Measurements from ENCODE around the gene GPLD1. TPM values are rescaled to one million over a fixed set of nuclear protein-coding genes. Genes with fewer than 3 reads are reported as not detected.

The GPLD1 gene
- total and polyA plus RNA-seq, 2 donors from 2014 or later: 0.41 to 0.94 TPM

DNA sequence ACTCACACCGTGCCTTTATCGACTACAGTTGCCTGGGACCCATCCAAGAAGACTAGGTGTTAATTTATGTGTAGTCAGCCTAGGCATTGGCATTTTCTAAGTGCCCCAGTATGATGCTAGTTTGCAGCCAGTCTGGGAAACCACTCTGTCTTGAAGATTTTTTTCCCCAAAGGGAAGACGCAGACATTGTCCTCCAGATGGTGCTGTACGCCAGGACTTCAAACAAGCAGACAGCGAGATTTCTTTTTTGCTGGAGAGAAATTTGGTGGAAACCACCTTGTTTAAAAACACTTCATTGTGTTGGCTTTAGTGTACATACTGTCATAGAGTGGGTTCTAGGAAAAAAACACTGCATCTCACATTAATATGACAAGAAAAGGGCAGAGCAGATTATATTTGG is 35.4 kb upstream of the GPLD1 start:
- no peaks in the 10 kb centered on the region for H3K27me3 ChIP-seq (ENCODE audit: control insufficient read depth, insufficient read depth, low read length)
- peak; percentile 16 for TF ChIP-seq CTCF (IDR thresholded peaks at IDR 0.05; ENCODE audit: borderline replicate concordance, extremely low read depth, insufficient read depth)
- DNase-seq: peak in 3 of 5 donors; percentile 30 to 66 (median 40)
- no peak for FAIRE-seq
- no peaks in the 10 kb centered on the region for H3K36me3 ChIP-seq (ENCODE audit: control insufficient read depth in 2 of 3, insufficient read depth in 3 of 3, low read length in 3 of 3)
- no peaks in the 10 kb centered on the region for H3K4me1 ChIP-seq (ENCODE audit: control insufficient read depth in 2 of 3, insufficient read depth in 2 of 3, low read depth in 1 of 3, low read length in 3 of 3)
- no peak overlapping the region for H3K4me3 ChIP-seq (ENCODE audit: low read length in 3 of 3)
- no peak overlapping the region for H3K9ac ChIP-seq (ENCODE audit: low read length in 3 of 3)
- H3K9me3 ChIP-seq (ENCODE audit: control insufficient read depth in 2 of 3, insufficient read depth in 1 of 3, low read length in 3 of 3): no peaks in the 10 kb centered on the region
- H3K27ac ChIP-seq (ENCODE audit: low read depth in 2 of 2, low read length in 2 of 2): no peak overlapping the region
- intact Hi-C loops (cut with DNase I): no loop called here

DNA sequence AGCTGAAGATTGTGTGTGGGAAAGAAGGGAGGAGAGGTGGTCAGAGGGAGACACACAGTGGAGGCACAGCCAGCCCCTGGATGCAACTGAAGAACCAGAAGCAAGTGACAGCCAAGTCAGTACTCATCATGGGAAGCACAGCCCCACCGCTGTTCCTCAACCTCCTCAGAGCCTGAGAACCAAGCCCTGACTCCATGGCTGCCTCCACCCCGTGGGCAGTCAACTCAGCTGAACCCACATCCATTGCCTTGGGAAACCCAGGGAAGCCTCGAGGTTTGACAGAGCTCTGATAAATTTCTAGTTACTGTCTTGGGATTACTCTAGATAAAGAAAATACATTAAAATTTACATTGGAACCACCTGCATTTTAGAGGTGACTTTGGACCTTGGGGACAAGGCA is 35.0 kb upstream of the GPLD1 start:
- Histone ChIP-seq H3K36me3 (ENCODE audit: control insufficient read depth in 2 of 3, insufficient read depth in 3 of 3, low read length in 3 of 3) (no peaks in the 10 kb centered on the region), H3K4me1 (ENCODE audit: control insufficient read depth in 2 of 3, insufficient read depth in 2 of 3, low read depth in 1 of 3, low read length in 3 of 3) (no peaks in the 10 kb centered on the region), H3K4me3 (ENCODE audit: low read length in 3 of 3) (no peak overlapping the region), H3K9me3 (ENCODE audit: control insufficient read depth in 2 of 3, insufficient read depth in 1 of 3, low read length in 3 of 3) (no peaks in the 10 kb centered on the region), H3K27ac (ENCODE audit: low read depth in 2 of 2, low read length in 2 of 2) (no peak overlapping the region), H3K27me3 (ENCODE audit: control insufficient read depth, insufficient read depth, low read length) (no peaks in the 10 kb centered on the region), H3K9ac (ENCODE audit: low read length in 3 of 3) (no peak overlapping the region)
- FAIRE-seq (no peak), DNase-seq (no peak)
- intact Hi-C loops (cut with DNase I): no loop called here
- no peak for TF ChIP-seq CTCF (IDR thresholded peaks at IDR 0.05; ENCODE audit: borderline replicate concordance, extremely low read depth, insufficient read depth)

GRCh38 chr6:24522228-24523176 is 33.1 kb upstream of the GPLD1 start:
- H3K27ac ChIP-seq (ENCODE audit: low read depth in 2 of 2, low read length in 2 of 2): no peak overlapping the region
- FAIRE-seq (no peak), DNase-seq (peak in 4 of 5 donors; percentile 59 to 86 (median 78))
- intact Hi-C loops (cut with DNase I): no loop called here
- no peaks in the 10 kb centered on the region for H3K36me3 ChIP-seq (ENCODE audit: control insufficient read depth in 2 of 3, insufficient read depth in 3 of 3, low read length in 3 of 3)
- no peaks in the 10 kb centered on the region for H3K9me3 ChIP-seq (ENCODE audit: control insufficient read depth in 2 of 3, insufficient read depth in 1 of 3, low read length in 3 of 3)
- H3K9ac ChIP-seq (ENCODE audit: low read length in 3 of 3): no peak overlapping the region
- no peak overlapping the region for H3K4me3 ChIP-seq (ENCODE audit: low read length in 3 of 3)
- TF ChIP-seq CTCF (IDR thresholded peaks at IDR 0.05; ENCODE audit: borderline replicate concordance, extremely low read depth, insufficient read depth): no peak
- H3K4me1 ChIP-seq (ENCODE audit: control insufficient read depth in 2 of 3, insufficient read depth in 2 of 3, low read depth in 1 of 3, low read length in 3 of 3): no peaks in the 10 kb centered on the region
- no peaks in the 10 kb centered on the region for H3K27me3 ChIP-seq (ENCODE audit: control insufficient read depth, insufficient read depth, low read length)
